GM23338 (cell line): ENCODE measurements around the gene SALL2. TPM values are rescaled to one million over a fixed set of nuclear protein-coding genes. Genes with fewer than 3 reads are reported as not detected.

Source experiments
- ETS1 ChIP-seq: IDR thresholded peaks from 2 replicates; pipeline ENCODE4 v1.6.1; 2016; ENCODE audit warnings: antibody characterized with exemption
- EZH2phosphoT487 ChIP-seq: fragments of 200-600 bp; sonication (generic); IDR thresholded peaks from one replicate; pipeline ENCODE4 v1.8.1; 2018; ENCODE audit warnings: antibody characterized with exemption; ENCODE audit not compliant: unreplicated experiment
- JUNB ChIP-seq: IDR thresholded peaks from one replicate; pipeline ENCODE4 v1.6.1; 2016; ENCODE audit warnings: antibody characterized with exemption; ENCODE audit not compliant: unreplicated experiment
- NANOG ChIP-seq: IDR thresholded peaks from 2 replicates; pipeline ENCODE4 v1.6.1; 2016; ENCODE audit warnings: antibody characterized with exemption, borderline replicate concordance
- REST ChIP-seq: IDR thresholded peaks from one replicate; pipeline ENCODE4 v1.6.1; 2018; ENCODE audit warnings: antibody characterized with exemption; ENCODE audit not compliant: unreplicated experiment
- ZNF331 ChIP-seq: fragments of 250-450 bp; sonication (Bioruptor Pico); IDR thresholded peaks from 2 replicates; pipeline ENCODE4 v1.5.0; 2020; ENCODE audit warnings: low read depth, mild to moderate bottlenecking, moderate library complexity
- ZNF462 ChIP-seq: fragments of 250-450 bp; sonication (Bioruptor Pico); IDR thresholded peaks from 2 replicates; pipeline ENCODE4 v1.5.0; 2020; ENCODE audit warnings: mild to moderate bottlenecking, moderate library complexity
- polyA plus RNA-seq: library from polyadenylated mRNA; unstranded; fragments of >200 nt; fragmentation: Nextera tagmentation; extraction: Ambion mirVana; gene quantifications from 2 replicates; pipeline ENCODE4 v1.2.1, GENCODE V29; 2016
- total RNA-seq: library from RNA; depleted of rRNA; stranded (reverse); fragments of >200 nt; shearing (Covaris generic); gene quantifications from 2 replicates; pipeline ENCODE4 v1.2.3, GENCODE V29; 2014

The SALL2 gene
- total and polyA plus RNA-seq, 2 experiments from 2014 or later: 121 to 281 TPM

- TF ChIP-seq ZNF462 (CRISPR knock-in tag): no peak
- no peak for TF ChIP-seq JUNB
- no peak for TF ChIP-seq ETS1
- TF ChIP-seq ZNF331 (CRISPR knock-in tag): no peak
- TF ChIP-seq NANOG: no peak
- TF ChIP-seq REST: no peak
- no peak for TF ChIP-seq EZH2phosphoT487
Observed at GRCh38 chr14:21523203-21523602, 2.9 kb downstream of the SALL2 start (continued).
